Kidney epithelial cell (primary cell): ENCODE measurements around the gene CLGN. TPM values are rescaled to one million over a fixed set of nuclear protein-coding genes. Genes with fewer than 3 reads are reported as not detected.

Source experiments
- DNase-seq: peaks from one replicate; pipeline ENCODE4 v3.0.0-alpha.2; 2010; ENCODE audit warnings: low read depth
- H3K27me3 ChIP-seq: 2 replicates; pipeline ENCODE4 v1.6.0; 2011; ENCODE audit warnings: low read length; ENCODE audit not compliant: control insufficient read depth, insufficient read depth
- H3K36me3 ChIP-seq: 2 replicates; pipeline ENCODE4 v1.5.1; 2011; ENCODE audit warnings: low read length; ENCODE audit not compliant: control insufficient read depth, insufficient read depth
- H3K4me3 ChIP-seq: 2 replicates; pipeline ENCODE4 v1.5.1; 2011; ENCODE audit warnings: low read depth, mild to moderate bottlenecking, control low read depth, low read length
- CTCF ChIP-seq: IDR thresholded peaks from 2 replicates; pipeline ENCODE4 v1.5.1; 2011; ENCODE audit warnings: mild to moderate bottlenecking, moderate library complexity, low read length, control low read depth, inconsistent platforms; ENCODE audit not compliant: insufficient read depth, poor library complexity, severe bottlenecking
- total RNA-seq: library from RNA; depleted of rRNA; stranded (reverse); fragments of >200 nt; gene quantifications from 2 replicates; pipeline ENCODE4 v1.2.3, GENCODE V29; 2015

The CLGN gene
- total RNA-seq, 1 donor from 2014 or later, result 12.1 TPM

GRCh38 chr4:140400111-140400510 is 27.3 kb downstream of the CLGN start:
- no peak for TF ChIP-seq CTCF
- Histone ChIP-seq H3K27me3 (no peaks in the 10 kb centered on the region), H3K4me3 (no peak overlapping the region), H3K36me3 (no peaks in the 10 kb centered on the region)
- no peak for DNase-seq

- Histone ChIP-seq H3K27me3 (no peaks in the 10 kb centered on the region), H3K4me3 (no peak overlapping the region), H3K36me3 (no peaks in the 10 kb centered on the region)
- DNase-seq, result no peak
- no peak for TF ChIP-seq CTCF
Observed at GRCh38 chr4:140395668-140396067, 31.8 kb downstream of the CLGN start.

GRCh38 chr4:140388015-140388414 is 39.4 kb downstream of the CLGN start:
- H3K36me3 ChIP-seq, result no peaks in the 10 kb centered on the region
- no peak for DNase-seq
- no peak overlapping the region for H3K4me3 ChIP-seq
- no peak for TF ChIP-seq CTCF
- H3K27me3 ChIP-seq, result no peaks in the 10 kb centered on the region

- no peak for DNase-seq
- no peaks in the 10 kb centered on the region for H3K36me3 ChIP-seq
- TF ChIP-seq CTCF, result no peak
- H3K27me3 ChIP-seq, result no peaks in the 10 kb centered on the region
- no peak overlapping the region for H3K4me3 ChIP-seq
Observed at GRCh38 chr4:140382732-140383131, 44.7 kb downstream of the CLGN start.

GRCh38 chr4:140374130-140374477 is 53.3 kb downstream of the CLGN start:
- no peak for DNase-seq
- no peak for TF ChIP-seq CTCF
- peaks cover 1% of the 10 kb centered on the region for H3K36me3 ChIP-seq
- peak overlapping the region; percentile 79 for H3K4me3 ChIP-seq
- no peaks in the 10 kb centered on the region for H3K27me3 ChIP-seq

GRCh38 chr4:140373328-140374129 is 53.9 kb downstream of the CLGN start, which contains the start of gene SCOC:
SCOC (plus strand) TSS chr4:140373646; CDS start chr4:140379171, 5,525 bp downstream.
- peak within 1 kb of the TSS; percentile 79 for H3K4me3 ChIP-seq
- no peaks in the 10 kb centered on the region for H3K27me3 ChIP-seq
- DNase-seq, result peak; percentile 98
- no peak for TF ChIP-seq CTCF
- H3K36me3 ChIP-seq, result peaks cover 1% of the 10 kb centered on the region
